Measurements from ENCODE around the gene TGIF2.
"Not testable (repeated sequence)": the region's sequence is repeated elsewhere in the genome, so short reads cannot be mapped to it uniquely, and the experiment has no call there.

TGIF2 gene

DNA sequence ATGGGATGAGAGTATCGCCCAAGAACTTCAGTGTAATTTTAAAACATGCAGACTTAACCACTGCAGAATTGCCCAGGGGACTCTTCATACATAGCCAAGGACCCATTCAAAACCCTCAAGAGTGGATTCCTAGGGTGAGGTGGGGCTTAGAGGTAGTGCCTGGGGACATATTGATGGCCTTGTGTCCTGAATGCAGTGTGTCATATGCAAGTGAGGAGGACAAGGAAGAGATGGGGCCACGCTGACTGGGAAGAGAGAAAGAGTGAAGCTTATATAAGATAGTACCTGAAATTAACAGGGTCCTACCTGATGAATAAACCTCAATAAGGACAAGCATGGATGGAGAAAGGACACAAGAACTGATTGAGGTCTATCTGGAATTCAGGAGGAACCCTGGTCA, 18.1 kb upstream of the TGIF2 start:
- H3K9ac ChIP-seq (ENCODE audit: low read length) = no peak overlapping the region
- TF ChIP-seq EZH2 (optimal IDR thresholded peaks at IDR 0.05; ENCODE audit: low read depth, low read length) (no peak), EZH2phosphoT487 (IDR thresholded peaks at IDR 0.05; ENCODE audit: low read length) (no peak)
- TF ChIP-seq, protein P1, sequence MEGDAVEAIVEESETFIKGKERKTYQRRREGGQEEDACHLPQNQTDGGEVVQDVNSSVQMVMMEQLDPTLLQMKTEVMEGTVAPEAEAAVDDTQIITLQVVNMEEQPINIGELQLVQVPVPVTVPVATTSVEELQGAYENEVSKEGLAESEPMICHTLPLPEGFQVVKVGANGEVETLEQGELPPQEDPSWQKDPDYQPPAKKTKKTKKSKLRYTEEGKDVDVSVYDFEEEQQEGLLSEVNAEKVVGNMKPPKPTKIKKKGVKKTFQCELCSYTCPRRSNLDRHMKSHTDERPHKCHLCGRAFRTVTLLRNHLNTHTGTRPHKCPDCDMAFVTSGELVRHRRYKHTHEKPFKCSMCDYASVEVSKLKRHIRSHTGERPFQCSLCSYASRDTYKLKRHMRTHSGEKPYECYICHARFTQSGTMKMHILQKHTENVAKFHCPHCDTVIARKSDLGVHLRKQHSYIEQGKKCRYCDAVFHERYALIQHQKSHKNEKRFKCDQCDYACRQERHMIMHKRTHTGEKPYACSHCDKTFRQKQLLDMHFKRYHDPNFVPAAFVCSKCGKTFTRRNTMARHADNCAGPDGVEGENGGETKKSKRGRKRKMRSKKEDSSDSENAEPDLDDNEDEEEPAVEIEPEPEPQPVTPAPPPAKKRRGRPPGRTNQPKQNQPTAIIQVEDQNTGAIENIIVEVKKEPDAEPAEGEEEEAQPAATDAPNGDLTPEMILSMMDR (IDR thresholded peaks at IDR 0.05; ENCODE audit: low read length) = no peak
- no peaks in the 10 kb centered on the region for H3K79me2 ChIP-seq (ENCODE audit: low read length)
- no peak overlapping the region for H3K4me2 ChIP-seq (ENCODE audit: low read depth, low read length)
- H2AFZ ChIP-seq (ENCODE audit: low read length) = no peak overlapping the region
- H3K9me2 ChIP-seq (replicated peaks; ENCODE audit: insufficient read depth, low read length) = no peaks in the 10 kb centered on the region
- DNase-seq = no peak
- H3F3A ChIP-seq (ENCODE audit: insufficient read depth, low read length) = no peaks in the 10 kb centered on the region
- H3K36me3 ChIP-seq (replicated peaks; ENCODE audit: insufficient read depth, low read length) = no peaks in the 10 kb centered on the region
- no peaks in the 10 kb centered on the region for H4K20me1 ChIP-seq (ENCODE audit: insufficient read depth, low read length)
- no peak overlapping the region for H3K27ac ChIP-seq (ENCODE audit: low read length)
- H3K4me3 ChIP-seq (ENCODE audit: low read length) = no peak overlapping the region
- H3K4me1 ChIP-seq (ENCODE audit: low read length) = peaks cover 7% of the 10 kb centered on the region; the same call in 1 of the 2 replicates
- no peaks in the 10 kb centered on the region for H3K27me3 ChIP-seq (replicated peaks; ENCODE audit: insufficient read depth, low read length)
- H3K9me3 ChIP-seq (replicated peaks; ENCODE audit: insufficient read depth, low read length) = no peaks in the 10 kb centered on the region

DNA sequence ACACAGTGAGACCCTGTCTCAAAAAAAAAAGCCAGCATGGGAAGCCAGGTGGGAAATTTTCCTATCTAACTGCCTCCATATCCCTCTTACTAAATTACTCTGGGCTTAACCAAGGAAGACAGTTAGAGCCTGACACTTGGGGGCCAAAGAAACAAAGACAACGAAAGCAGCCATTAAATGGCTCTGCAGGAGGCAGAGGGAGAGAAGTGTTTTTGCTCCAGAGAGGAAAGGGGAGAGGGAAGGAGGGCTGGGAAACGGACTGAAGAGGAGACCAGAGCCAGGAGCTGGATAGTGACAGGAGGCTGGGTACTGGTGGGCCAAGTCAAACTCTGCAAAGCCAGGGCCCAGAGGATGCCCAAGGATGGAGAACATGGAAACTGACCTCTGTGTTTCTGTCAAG, 10.7 kb upstream of the TGIF2 start:
- no peak overlapping the region for H3K4me2 ChIP-seq (ENCODE audit: low read depth, low read length)
- no peaks in the 10 kb centered on the region for H3K27me3 ChIP-seq (replicated peaks; ENCODE audit: insufficient read depth, low read length)

DNA sequence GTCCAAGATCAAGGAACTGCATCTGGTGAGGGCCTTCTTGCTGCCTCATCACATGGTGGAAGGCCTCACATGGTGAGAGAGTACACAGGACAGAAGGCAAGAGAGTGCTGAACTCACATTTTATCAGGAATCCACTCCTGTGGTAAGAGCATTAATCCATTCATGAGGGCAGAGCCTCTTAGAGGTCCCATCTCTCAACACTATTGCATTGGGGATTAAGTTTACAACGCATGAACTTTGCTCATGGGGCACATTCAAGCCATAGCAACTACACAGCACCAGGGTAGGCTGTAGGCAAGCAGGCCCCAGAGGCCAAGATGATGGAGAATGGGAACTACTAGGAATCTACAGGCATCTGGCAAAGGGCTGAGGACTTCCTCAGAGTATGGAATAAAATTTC, 10.0 kb upstream of the TGIF2 start:
- no peaks in the 10 kb centered on the region for H3K36me3 ChIP-seq (replicated peaks; ENCODE audit: insufficient read depth, low read length)
- no peak overlapping the region for H3K4me2 ChIP-seq (ENCODE audit: low read depth, low read length)
- H3K4me3 ChIP-seq (ENCODE audit: low read length) = no peak overlapping the region
- H3K9me3 ChIP-seq (replicated peaks; ENCODE audit: insufficient read depth, low read length) = no peaks in the 10 kb centered on the region
- H3K79me2 ChIP-seq (ENCODE audit: low read length) = no peaks in the 10 kb centered on the region
- DNase-seq = no peak
- no peak overlapping the region for H2AFZ ChIP-seq (ENCODE audit: low read length)
- H3K9me2 ChIP-seq (replicated peaks; ENCODE audit: insufficient read depth, low read length) = no peaks in the 10 kb centered on the region
- H3K9ac ChIP-seq (ENCODE audit: low read length) = no peak overlapping the region
- H4K20me1 ChIP-seq (ENCODE audit: insufficient read depth, low read length) = no peaks in the 10 kb centered on the region
- no peak overlapping the region for H3K27ac ChIP-seq (ENCODE audit: low read length)
- H3K4me1 ChIP-seq (ENCODE audit: low read length) = no peaks in the 10 kb centered on the region
- TF ChIP-seq EZH2 (optimal IDR thresholded peaks at IDR 0.05; ENCODE audit: low read depth, low read length) (no peak), EZH2phosphoT487 (IDR thresholded peaks at IDR 0.05; ENCODE audit: low read length) (no peak)
- TF ChIP-seq, protein P1 (IDR thresholded peaks at IDR 0.05; ENCODE audit: low read length) = no peak
- H3F3A ChIP-seq (ENCODE audit: insufficient read depth, low read length) = no peaks in the 10 kb centered on the region
- no peaks in the 10 kb centered on the region for H3K27me3 ChIP-seq (replicated peaks; ENCODE audit: insufficient read depth, low read length)

More for the DNA sequence above, 10.7 kb upstream of the TGIF2 start:
- no peak overlapping the region for H3K27ac ChIP-seq (ENCODE audit: low read length)
- H3K4me1 ChIP-seq (ENCODE audit: low read length) = no peaks in the 10 kb centered on the region
- no peak overlapping the region for H2AFZ ChIP-seq (ENCODE audit: low read length)
- no peaks in the 10 kb centered on the region for H3K36me3 ChIP-seq (replicated peaks; ENCODE audit: insufficient read depth, low read length)
- H3K9me3 ChIP-seq (replicated peaks; ENCODE audit: insufficient read depth, low read length) = no peaks in the 10 kb centered on the region
- TF ChIP-seq EZH2phosphoT487 (IDR thresholded peaks at IDR 0.05; ENCODE audit: low read length) (no peak), EZH2 (optimal IDR thresholded peaks at IDR 0.05; ENCODE audit: low read depth, low read length) (no peak)
- TF ChIP-seq, protein P1 (IDR thresholded peaks at IDR 0.05; ENCODE audit: low read length) = no peak
- DNase-seq = no peak
- H3K9ac ChIP-seq (ENCODE audit: low read length) = no peak overlapping the region
- no peaks in the 10 kb centered on the region for H3K79me2 ChIP-seq (ENCODE audit: low read length)
- no peaks in the 10 kb centered on the region for H3F3A ChIP-seq (ENCODE audit: insufficient read depth, low read length)
- no peaks in the 10 kb centered on the region for H4K20me1 ChIP-seq (ENCODE audit: insufficient read depth, low read length)
- H3K9me2 ChIP-seq (replicated peaks; ENCODE audit: insufficient read depth, low read length) = no peaks in the 10 kb centered on the region
- no peak overlapping the region for H3K4me3 ChIP-seq (ENCODE audit: low read length)

DNA sequence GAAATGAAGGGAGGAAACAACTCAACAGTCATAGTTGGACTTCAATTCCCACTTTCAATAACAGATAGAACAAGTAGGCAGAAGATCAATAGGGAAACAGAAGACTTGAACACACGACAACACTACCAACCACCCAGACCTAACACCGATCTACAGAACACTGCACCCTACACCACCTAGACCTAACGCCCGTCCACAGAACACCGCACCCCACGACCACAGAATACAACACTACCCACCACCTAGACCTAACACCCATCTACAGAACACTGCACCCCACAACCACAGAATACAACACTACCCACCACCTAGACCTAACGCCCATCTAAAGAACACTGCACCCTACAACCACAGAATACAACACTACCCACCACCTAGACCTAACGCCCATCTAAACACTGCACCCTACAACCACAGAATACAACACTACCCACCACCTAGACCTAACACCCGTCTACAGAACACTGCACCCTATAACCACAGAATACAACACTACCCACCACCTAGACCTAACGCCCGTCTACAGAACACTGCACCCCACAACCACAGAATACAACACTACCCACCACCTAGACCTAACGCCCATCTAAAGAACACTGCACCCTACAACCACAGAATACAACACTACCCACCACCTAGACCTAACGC, 9.2 kb upstream of the TGIF2 start:
- not testable (repeated sequence) for H3K27ac ChIP-seq (ENCODE audit: low read length); H3K27me3 ChIP-seq (replicated peaks; ENCODE audit: insufficient read depth, low read length); H3K4me3 ChIP-seq (ENCODE audit: low read length); H3K4me1 ChIP-seq (ENCODE audit: low read length); H3K9ac ChIP-seq (ENCODE audit: low read length); H3K36me3 ChIP-seq (replicated peaks; ENCODE audit: insufficient read depth, low read length); H3K4me2 ChIP-seq (ENCODE audit: low read depth, low read length); H3K9me2 ChIP-seq (replicated peaks; ENCODE audit: insufficient read depth, low read length); DNase-seq; H2AFZ ChIP-seq (ENCODE audit: low read length); H3K79me2 ChIP-seq (ENCODE audit: low read length); H3K9me3 ChIP-seq (replicated peaks; ENCODE audit: insufficient read depth, low read length); H4K20me1 ChIP-seq (ENCODE audit: insufficient read depth, low read length); H3F3A ChIP-seq (ENCODE audit: insufficient read depth, low read length)

DNA sequence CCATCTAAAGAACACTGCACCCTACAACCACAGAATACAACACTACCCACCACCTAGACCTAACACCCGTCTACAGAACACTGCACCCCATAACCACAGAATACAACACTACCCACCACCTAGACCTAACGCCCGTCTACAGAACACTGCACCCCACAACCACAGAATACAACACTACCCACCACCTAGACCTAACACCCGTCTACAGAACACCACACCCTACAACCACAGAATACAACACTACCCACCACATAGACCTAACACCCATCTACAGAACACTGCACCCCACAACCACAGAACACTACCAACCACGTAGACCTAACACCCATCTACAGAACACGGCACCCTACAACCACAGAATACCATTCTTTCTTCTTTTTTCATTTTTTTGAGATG, 8.7 kb upstream of the TGIF2 start:
- H3K4me3 ChIP-seq (ENCODE audit: low read length); H2AFZ ChIP-seq (ENCODE audit: low read length); H3K79me2 ChIP-seq (ENCODE audit: low read length); H3K27me3 ChIP-seq (replicated peaks; ENCODE audit: insufficient read depth, low read length); H3K9ac ChIP-seq (ENCODE audit: low read length); H3K36me3 ChIP-seq (replicated peaks; ENCODE audit: insufficient read depth, low read length); H3K4me1 ChIP-seq (ENCODE audit: low read length); DNase-seq; H3K9me3 ChIP-seq (replicated peaks; ENCODE audit: insufficient read depth, low read length); H3K27ac ChIP-seq (ENCODE audit: low read length); H3K4me2 ChIP-seq (ENCODE audit: low read depth, low read length); H3F3A ChIP-seq (ENCODE audit: insufficient read depth, low read length); H3K9me2 ChIP-seq (replicated peaks; ENCODE audit: insufficient read depth, low read length); H4K20me1 ChIP-seq (ENCODE audit: insufficient read depth, low read length): not testable (repeated sequence)

All from MM.1S (cell line).